Measurements from ENCODE around the gene SRC.

SRC gene

GRCh38 chr20:37387519-37388269 lies 41.8 kb downstream of the SRC start:
- FAIRE-seq (no peak), DNase-seq (ENCODE audit: insufficient read length, low spot score) (no peak)

GRCh38 chr20:37388831-37389230 lies 42.9 kb downstream of the SRC start:
- no peak for TF ChIP-seq CTCF (IDR thresholded peaks at IDR 0.05; ENCODE audit: insufficient read depth, missing control alignments)
- FAIRE-seq = no peak
- DNase-seq (ENCODE audit: insufficient read length, low spot score) = no peak

More at GRCh38 chr20:37387519-37388269, 41.8 kb downstream of the SRC start:
- no peak for TF ChIP-seq CTCF (IDR thresholded peaks at IDR 0.05; ENCODE audit: insufficient read depth, missing control alignments)

GRCh38 chr20:37389241-37389747 lies 43.4 kb downstream of the SRC start:
- DNase-seq (ENCODE audit: insufficient read length, low spot score) = no peak
- FAIRE-seq = no peak
- TF ChIP-seq CTCF (IDR thresholded peaks at IDR 0.05; ENCODE audit: insufficient read depth, missing control alignments) = no peak

- DNase-seq (ENCODE audit: insufficient read length, low spot score) = no peak
- no peak for TF ChIP-seq CTCF (IDR thresholded peaks at IDR 0.05; ENCODE audit: insufficient read depth, missing control alignments)
- FAIRE-seq = no peak
Observed at GRCh38 chr20:37389844-37390275, 43.9 kb downstream of the SRC start.

- DNase-seq (ENCODE audit: insufficient read length, low spot score) (no peak), FAIRE-seq (no peak)
- TF ChIP-seq CTCF (IDR thresholded peaks at IDR 0.05; ENCODE audit: insufficient read depth, missing control alignments) = no peak
Observed at GRCh38 chr20:37390503-37390890, 44.6 kb downstream of the SRC start.

GRCh38 chr20:37390891-37391525 lies 45.1 kb downstream of the SRC start:
- FAIRE-seq (no peak), DNase-seq (ENCODE audit: insufficient read length, low spot score) (no peak)
- no peak for TF ChIP-seq CTCF (IDR thresholded peaks at IDR 0.05; ENCODE audit: insufficient read depth, missing control alignments)
